Lung (tissue), 12 donors: ENCODE measurements around the gene LDLRAP1. TPM values are rescaled to one million over a fixed set of nuclear protein-coding genes. Genes with fewer than 3 reads are reported as not detected.

Experiments used
- ATAC-seq: fragments of 200-7000 bp; cut with Tn5 transposase; one replicate; pipeline ENCODE4 v1.9.1; 2020; ENCODE audit warnings: moderate number of reproducible peaks; ENCODE audit not compliant: insufficient read depth, low FRiP score
- DNase-seq, 3 donors: peaks; one replicate each; pipeline ENCODE4 v3.0.0-alpha.2; 2013 to 2017
- H3K27ac ChIP-seq, 2 donors: one replicate each; pipeline ENCODE4 v1.5.1; 2013; ENCODE audit warnings: mild to moderate bottlenecking in 2 of 2, moderate library complexity in 2 of 2, control low read depth in 1 of 2, inconsistent platforms in 1 of 2, low read depth in 1 of 2, low read length in 1 of 2
- H3K27me3 ChIP-seq, 3 donors: one replicate each; pipeline ENCODE4 v1.5.1; 2013; ENCODE audit warnings: low read length in 2 of 3; ENCODE audit not compliant: control insufficient read depth in 3 of 3, insufficient read depth in 3 of 3
- H3K36me3 ChIP-seq, 4 donors: one replicate each; pipeline ENCODE4 v1.5.1; 2013; ENCODE audit warnings: low read length in 4 of 4, mild to moderate bottlenecking in 1 of 4, moderate library complexity in 1 of 4; ENCODE audit not compliant: control insufficient read depth in 4 of 4, insufficient read depth in 4 of 4
- H3K4me1 ChIP-seq, 5 donors: one replicate each; pipeline ENCODE4 v1.5.1; 2013; ENCODE audit warnings: low read length in 5 of 5, mild to moderate bottlenecking in 2 of 5, moderate library complexity in 1 of 5; ENCODE audit not compliant: control insufficient read depth in 5 of 5, insufficient read depth in 5 of 5
- H3K4me3 ChIP-seq: one replicate; pipeline ENCODE4 v1.5.1; 2013; ENCODE audit warnings: mild to moderate bottlenecking, control low read depth, moderate library complexity
- H3K9ac ChIP-seq, 2 donors: one replicate each; pipeline ENCODE4 v1.5.1; 2013; ENCODE audit warnings: low read length in 2 of 2, control low read depth in 1 of 2; ENCODE audit not compliant: insufficient read depth in 1 of 2
- H3K9me3 ChIP-seq, 4 donors: one replicate each; pipeline ENCODE4 v1.5.1; 2013; ENCODE audit warnings: low read length in 3 of 4, mild to moderate bottlenecking in 1 of 4, moderate library complexity in 1 of 4; ENCODE audit not compliant: control insufficient read depth in 4 of 4, insufficient read depth in 3 of 4
- WGBS, 2 donors: extraction: QIAGEN DNeasy Blood & Tissue Kit; methylation state at CpG; one replicate each; pipeline ENCODE4 v1.1.7; 2013; 5-methylcytosine and 5-hydroxymethylcytosine counted together
- polyA plus RNA-seq, 2 donors: library from polyadenylated mRNA; stranded (reverse); fragments of 200-250 nt; gene quantifications; one replicate each; pipeline ENCODE4 v1.2.1, GENCODE V29; 2013
- total RNA-seq, 2 donors: library from RNA; depleted of rRNA in 1 of 2; stranded (reverse); fragments of >200 nt in 1 of 2; gene quantifications; one replicate each; pipeline ENCODE4 v1.2.1, GENCODE V29; 2014 to 2021
- TF ChIP-seq, protein P1 (sequence below): IDR thresholded peaks from 2 replicates; pipeline ENCODE4 v1.5.1; 2012; ENCODE audit warnings: mild to moderate bottlenecking; ENCODE audit errors: control extremely low read depth, extremely low read depth
- donor health status: control.
- donor health status: control.
- donor health status: Bipolar disorder and iron deficiency.
- donor health status: healthy.
- donor health status: DM: yes; HTN: yes; CAD: no.

LDLRAP1 gene
- total and polyA plus RNA-seq, 4 donors, result 15.2 to 23.4 (median 18.3) TPM

DNA sequence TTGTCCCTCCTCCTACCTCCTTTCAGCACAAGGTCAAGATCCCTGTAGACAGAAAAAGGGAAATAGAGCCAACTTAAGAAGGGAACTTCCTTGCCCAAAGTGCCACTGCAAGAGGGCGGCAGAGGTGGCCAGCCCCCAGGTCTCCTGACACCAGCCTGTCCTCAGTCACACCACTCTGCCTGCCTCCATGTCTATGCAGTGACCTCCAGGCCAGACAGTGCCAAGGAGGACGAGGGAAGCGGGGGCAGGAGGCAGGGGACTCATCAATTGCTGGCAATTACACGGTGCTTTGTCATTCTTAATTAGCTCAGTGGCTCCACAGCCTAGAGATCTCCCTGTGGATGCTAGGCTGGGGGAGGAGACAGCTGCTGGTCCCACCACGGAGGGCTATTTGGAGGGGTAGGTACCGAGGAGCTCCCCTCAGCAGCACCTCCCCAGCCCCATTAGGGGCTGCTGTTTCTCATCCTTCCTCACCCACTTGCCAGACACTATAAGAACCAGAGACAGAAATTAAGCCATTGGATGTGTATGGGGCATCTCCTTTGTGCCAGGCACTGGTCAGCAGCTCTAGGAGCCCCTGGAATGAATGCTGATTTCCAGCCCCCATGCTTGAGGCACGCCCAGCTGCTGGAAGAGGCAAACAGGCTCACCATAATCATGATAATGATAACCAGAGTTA lies 6.1 kb upstream of the LDLRAP1 start:
- TF ChIP-seq, protein P1, sequence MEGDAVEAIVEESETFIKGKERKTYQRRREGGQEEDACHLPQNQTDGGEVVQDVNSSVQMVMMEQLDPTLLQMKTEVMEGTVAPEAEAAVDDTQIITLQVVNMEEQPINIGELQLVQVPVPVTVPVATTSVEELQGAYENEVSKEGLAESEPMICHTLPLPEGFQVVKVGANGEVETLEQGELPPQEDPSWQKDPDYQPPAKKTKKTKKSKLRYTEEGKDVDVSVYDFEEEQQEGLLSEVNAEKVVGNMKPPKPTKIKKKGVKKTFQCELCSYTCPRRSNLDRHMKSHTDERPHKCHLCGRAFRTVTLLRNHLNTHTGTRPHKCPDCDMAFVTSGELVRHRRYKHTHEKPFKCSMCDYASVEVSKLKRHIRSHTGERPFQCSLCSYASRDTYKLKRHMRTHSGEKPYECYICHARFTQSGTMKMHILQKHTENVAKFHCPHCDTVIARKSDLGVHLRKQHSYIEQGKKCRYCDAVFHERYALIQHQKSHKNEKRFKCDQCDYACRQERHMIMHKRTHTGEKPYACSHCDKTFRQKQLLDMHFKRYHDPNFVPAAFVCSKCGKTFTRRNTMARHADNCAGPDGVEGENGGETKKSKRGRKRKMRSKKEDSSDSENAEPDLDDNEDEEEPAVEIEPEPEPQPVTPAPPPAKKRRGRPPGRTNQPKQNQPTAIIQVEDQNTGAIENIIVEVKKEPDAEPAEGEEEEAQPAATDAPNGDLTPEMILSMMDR, result no peak
- no peak for DNase-seq
- WGBS, 2 donors, result 69 to 72% methylated on average over 7 of the region's 7 CpGs
- H3K4me3 ChIP-seq, result no peak overlapping the region
- H3K27ac ChIP-seq, result no peak overlapping the region
- H3K27me3 ChIP-seq, result no peaks in the 10 kb centered on the region
- no peaks in the 10 kb centered on the region for H3K4me1 ChIP-seq
- no peak for ATAC-seq
- H3K9me3 ChIP-seq, result no peaks in the 10 kb centered on the region
- no peaks in the 10 kb centered on the region for H3K36me3 ChIP-seq
- no peak overlapping the region for H3K9ac ChIP-seq

DNA sequence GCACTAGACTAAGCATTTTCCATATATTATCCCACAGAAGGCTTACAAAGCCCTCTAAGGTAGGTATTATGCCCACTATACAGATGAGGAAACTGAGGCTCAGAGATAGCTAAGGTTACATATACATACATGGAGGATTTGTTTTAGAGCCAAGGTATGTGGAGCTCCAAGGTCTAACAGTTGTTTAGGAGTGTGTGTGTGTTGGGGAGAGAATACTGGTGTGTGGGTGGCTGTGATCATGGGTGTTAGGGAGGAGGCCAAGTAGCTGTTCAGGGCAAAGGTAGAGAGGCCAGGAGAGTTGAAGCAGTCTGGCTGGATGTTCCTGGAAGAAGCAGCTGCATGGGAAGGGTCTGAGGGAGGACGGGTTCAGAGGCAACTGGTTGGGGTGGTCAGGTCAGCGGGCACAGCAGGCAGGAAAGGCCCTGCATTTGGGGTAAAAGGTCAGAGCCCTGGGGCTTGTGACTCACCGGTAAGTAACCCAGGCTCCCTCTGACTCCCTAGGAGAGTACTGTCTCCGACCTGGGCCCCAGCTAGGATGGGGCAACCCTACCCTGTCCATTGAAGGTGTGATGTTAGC lies 5.1 kb upstream of the LDLRAP1 start:
- DNase-seq (no peak), ATAC-seq (no peak)
- Histone ChIP-seq H3K27me3 (no peaks in the 10 kb centered on the region), H3K9ac (no peak overlapping the region), H3K27ac (no peak overlapping the region), H3K4me1 (no peaks in the 10 kb centered on the region), H3K9me3 (no peaks in the 10 kb centered on the region), H3K4me3 (no peak overlapping the region), H3K36me3 (no peaks in the 10 kb centered on the region)
- TF ChIP-seq, protein P1, result no peak
- 79 to 81% methylated on average over 4 of the region's 4 CpGs for WGBS, 2 donors

DNA sequence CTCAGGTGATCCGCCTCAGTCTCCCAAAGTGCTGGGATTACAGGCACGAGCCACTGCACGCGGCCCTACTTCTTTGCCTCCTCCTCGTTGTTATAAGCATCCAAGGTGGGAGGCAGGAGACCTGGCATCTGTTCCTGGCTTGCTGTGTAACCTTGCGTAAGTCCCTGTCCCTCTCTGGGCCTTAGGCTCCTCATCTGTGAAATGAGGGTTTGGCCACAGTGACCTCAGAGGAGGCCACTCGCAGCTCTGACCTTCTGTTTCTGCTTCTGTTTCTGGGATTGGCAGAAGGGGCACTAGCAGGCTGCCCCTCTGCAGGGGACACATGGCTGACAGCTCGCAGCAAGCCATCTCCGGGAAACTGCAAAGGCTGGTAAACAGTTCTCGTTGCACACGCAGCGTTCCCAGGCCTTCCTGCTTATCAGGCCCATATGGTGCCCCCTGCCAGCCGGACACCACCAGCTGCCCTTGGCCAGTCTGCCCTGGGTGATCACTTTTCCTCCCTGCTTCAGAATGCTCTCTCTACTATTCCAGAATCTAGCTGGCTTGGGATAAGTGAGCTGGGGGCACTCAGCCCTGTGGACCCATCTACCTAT lies 2.6 kb upstream of the LDLRAP1 start:
- TF ChIP-seq, protein P1, result no peak
- H3K36me3 ChIP-seq, result no peaks in the 10 kb centered on the region
- H3K9ac ChIP-seq, result no peak overlapping the region
- no peaks in the 10 kb centered on the region for H3K9me3 ChIP-seq
- peaks cover 0 to 11% (median 8%) of the 10 kb centered on the region in 5 donors for H3K4me1 ChIP-seq
- DNase-seq (no peak), ATAC-seq (no peak)
- 88 to 90% methylated on average over 13 of the region's 13 CpGs for WGBS, 2 donors
- H3K4me3 ChIP-seq, result no peak overlapping the region
- no peaks in the 10 kb centered on the region for H3K27me3 ChIP-seq
- no peak overlapping the region for H3K27ac ChIP-seq
